ENCODE data around the gene RTTN.

The RTTN gene

GRCh38 chr18:70069965-70070364, 135.5 kb downstream of the RTTN start:
- DNase-seq = no peak

GRCh38 chr18:70069382-70069781, 136.1 kb downstream of the RTTN start:
- no peak for DNase-seq

- DNase-seq = no peak
These were observed 136.5 kb downstream of the RTTN start for GRCh38 chr18:70068981-70069380.

GRCh38 chr18:70059684-70060083, 145.8 kb downstream of the RTTN start:
- no peak for DNase-seq

GRCh38 chr18:70058916-70059315, 146.6 kb downstream of the RTTN start:
- no peak for DNase-seq

GRCh38 chr18:70047931-70048603, 157.4 kb downstream of the RTTN start:
- no peak for DNase-seq

GRCh38 chr18:70046796-70047195, 158.7 kb downstream of the RTTN start:
- no peak for DNase-seq

GRCh38 chr18:70046207-70046606, 159.3 kb downstream of the RTTN start:
- no peak for DNase-seq

- DNase-seq = no peak
These were observed 160.9 kb downstream of the RTTN start for GRCh38 chr18:70044632-70045031.

GRCh38 chr18:70041459-70042050, 163.9 kb downstream of the RTTN start:
- DNase-seq = no peak

GRCh38 chr18:70039186-70039585, 166.3 kb downstream of the RTTN start:
- DNase-seq = no peak

GRCh38 chr18:70037431-70038061, 167.9 kb downstream of the RTTN start:
- DNase-seq = no peak

GRCh38 chr18:70036771-70037347, 168.6 kb downstream of the RTTN start:
- no peak for DNase-seq

DNA sequence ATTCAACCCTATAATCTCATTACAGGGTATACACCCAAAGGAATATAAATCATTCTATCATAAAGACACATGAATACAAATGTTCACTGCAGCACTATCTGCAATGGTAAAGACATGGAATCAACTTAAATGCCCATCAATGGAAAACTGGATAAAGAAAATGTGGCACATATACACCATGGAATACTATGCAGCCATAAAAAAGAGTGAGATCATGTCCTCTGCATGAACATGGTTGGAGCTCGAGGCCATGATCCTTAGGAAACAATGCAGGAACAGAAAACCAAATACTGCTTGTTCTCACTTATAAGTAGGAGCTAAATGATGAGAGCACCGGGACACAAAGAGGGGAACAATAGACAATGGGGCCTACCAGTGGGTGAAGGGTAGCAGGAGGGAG, 169.3 kb downstream of the RTTN start:
- DNase-seq = no peak

- no peak for DNase-seq
These were observed 174.3 kb downstream of the RTTN start for GRCh38 chr18:70031221-70031620.

- no peak for DNase-seq
These were observed 174.8 kb downstream of the RTTN start for GRCh38 chr18:70030728-70031127.

GRCh38 chr18:70029163-70029562, 176.3 kb downstream of the RTTN start:
- DNase-seq = no peak

DNA sequence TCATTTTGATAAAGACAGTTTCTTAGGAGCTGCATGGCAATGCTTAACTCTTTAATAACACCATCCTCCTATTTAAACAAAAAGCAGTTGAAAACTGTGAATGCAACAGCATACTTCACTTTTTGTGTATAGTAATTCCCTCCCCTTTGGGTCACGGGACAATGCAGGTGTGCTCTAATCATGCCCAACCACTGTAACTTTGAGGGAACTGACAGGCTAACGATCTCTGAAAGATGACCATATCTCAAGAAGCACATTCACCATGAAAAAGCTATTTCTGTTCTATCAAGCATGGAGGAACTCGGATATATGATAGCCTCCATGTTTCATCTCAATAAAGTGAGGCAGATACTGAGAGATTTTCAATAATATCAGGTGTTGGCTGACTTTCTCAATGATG, 176.8 kb downstream of the RTTN start:
- no peak for DNase-seq

DNA sequence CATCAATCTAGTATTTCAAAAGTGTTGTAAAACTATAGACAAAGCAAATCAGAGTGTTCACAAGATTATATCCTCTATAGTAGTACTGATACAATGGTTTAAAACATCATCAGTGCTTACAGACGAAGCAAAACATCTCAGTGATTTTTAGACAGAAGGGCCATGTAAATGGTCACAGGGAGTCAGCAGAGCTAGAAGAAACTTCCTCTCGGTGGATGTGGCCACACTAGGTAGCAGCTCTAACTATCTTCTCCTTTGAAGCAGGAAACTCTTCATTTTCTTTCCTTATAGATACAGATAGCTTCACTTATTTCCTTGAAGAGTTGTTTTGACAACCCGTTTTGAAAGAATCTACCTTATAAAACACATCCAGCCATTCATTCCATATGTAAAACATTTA, 177.4 kb downstream of the RTTN start:
- no peak for DNase-seq

DNA sequence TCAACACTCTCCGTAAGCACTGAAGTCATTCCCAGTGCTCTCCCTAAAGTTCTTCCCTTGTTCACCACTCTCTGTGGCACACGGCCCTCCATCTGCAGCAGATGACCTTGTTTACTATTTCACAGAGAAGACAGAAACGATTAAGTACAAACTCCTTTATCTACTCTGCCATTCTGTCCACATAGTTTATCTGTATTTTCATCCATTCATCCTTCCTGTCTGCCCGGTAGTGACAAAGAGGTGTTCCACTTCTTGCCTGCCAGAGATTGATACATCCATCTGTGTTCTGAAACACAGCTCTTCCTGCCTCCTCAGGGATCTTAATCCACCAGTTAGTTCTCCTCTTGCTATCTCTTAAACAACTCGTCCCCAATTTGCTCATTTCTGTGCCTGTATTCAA, 179.9 kb downstream of the RTTN start:
- DNase-seq = no peak

- DNase-seq = no peak
These were observed 180.7 kb downstream of the RTTN start for GRCh38 chr18:70024829-70025228.

DNA sequence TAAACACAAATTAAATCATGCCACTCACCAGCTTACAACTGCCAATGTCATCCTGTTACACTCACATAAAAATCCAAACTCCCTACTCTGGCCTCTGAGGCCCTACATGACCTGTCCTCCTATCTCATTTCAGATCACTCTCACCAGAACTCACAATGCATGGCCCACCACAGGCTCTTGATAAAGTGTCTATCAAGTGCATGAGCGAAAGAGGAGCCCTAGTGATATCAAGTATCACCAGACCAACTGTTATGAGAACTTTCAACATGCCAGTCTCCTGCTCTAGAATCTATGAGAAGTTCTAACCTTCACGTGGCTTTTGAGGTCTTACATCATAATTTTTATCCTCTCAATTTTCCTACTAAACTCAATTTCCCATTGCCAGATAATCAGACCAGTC, 181.4 kb downstream of the RTTN start:
- no peak for DNase-seq

DNA sequence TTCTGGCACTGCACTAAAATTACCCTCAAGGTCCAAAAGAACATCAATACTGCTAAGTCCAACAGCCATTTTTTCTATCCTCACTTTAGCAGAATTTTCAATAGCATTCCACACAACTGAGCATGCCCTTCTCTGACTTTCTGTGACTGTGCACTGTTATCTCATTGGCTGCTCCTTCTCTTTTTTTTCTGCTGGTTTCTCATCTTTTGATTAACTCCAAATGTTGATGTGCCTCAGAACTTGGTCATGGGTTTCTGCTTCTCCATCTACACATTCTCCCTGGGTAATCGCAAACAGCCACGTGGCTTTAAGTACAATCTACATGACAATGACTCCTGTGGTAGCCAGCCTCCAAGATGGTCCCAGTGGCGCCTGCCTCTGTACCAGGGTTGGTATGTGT, 182.9 kb downstream of the RTTN start:
- no peak for DNase-seq

GRCh38 chr18:70021498-70021897, 184.0 kb downstream of the RTTN start:
- no peak for DNase-seq

All from stimulated activated CD4-positive, alpha-beta T cell treated with anti-CD3 and anti-CD28 coated beads, Interleukin-4, amount 100 ng/mL, for 4 hours (primary cell).